CD4-positive, alpha-beta T cell treated with Interleukin-12 subunit alpha and Interleukin-12 subunit beta, for 1 hour (primary cell): Measurements from ENCODE around the gene ECT2L.

Source experiments
- DNase-seq: peaks from one replicate; pipeline ENCODE4 v3.0.0-alpha.2; 2020

ECT2L gene, protein sequence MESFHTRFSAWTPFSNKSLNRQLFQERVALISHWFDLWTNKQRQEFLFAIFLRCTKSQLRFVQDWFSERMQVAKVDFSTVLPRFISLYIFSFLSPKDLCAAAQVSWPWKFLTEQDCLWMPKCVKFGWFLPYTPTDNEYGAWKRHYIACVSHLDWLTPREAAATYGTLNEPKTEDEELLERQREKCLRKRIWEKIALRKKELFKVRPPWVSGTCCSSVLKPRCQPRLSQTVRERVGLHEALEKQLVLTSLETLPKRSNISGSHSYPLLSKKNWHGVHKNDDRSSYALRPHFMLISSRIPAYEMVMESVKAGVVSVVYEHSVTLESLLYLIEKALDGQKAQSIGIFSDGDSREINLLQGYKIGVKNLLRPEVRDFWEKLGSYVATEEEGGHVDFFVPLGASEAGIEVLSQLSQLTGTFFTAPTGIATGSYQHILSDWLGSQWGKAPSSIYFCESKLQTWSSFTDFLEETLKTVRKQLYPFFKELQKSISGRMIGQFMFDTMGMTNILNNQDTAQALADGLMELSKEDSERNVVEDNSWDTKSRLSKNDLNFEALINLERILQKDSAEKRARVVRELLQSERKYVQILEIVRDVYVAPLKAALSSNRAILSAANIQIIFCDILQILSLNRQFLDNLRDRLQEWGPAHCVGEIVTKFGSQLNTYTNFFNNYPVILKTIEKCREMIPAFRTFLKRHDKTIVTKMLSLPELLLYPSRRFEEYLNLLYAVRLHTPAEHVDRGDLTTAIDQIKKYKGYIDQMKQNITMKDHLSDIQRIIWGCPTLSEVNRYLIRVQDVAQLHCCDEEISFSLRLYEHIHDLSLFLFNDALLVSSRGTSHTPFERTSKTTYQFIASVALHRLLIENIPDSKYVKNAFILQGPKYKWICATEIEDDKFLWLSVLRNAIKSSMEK

DNA sequence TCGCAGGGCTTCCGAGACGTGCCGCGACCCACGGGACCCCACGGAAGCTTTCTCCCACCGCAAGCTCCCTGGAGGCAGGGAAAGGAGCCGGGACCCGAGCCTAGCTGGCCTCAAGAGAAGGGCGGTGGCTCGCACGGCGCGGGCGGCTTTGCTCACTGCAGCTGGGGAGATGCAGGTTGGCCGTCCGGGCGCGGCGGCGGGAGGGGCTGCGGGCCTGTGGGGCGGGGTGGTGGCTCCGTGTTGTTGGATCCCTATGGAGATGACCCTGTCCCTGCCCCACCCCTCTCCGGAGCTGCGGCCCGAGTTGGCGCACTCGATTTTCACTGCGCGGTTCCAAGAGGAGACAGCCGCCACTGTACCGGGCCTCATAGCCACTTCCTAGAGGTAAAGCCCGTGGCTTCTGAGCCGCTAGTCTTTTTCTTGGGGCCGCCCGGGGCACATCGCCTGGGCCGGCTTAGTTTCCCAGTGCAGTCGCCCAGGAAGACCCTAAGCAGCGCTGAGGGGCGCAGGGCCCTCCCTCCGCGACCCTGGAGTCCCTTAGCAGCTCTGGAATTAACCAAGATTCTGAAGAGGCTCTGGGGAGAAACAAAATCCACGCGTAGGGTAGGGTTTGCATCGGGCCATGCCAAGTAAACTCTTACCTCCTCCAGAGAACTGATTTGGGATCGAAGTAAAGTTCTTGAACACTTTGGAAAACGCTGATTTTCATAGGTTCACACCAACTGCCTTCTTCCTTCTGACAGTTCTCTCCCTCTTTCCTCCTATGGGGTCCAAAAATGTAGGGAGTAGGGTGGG, at the start of gene ECT2L:
TSS of gene ECT2L (plus strand) at position 279 of the 795 bp plus-strand sequence. CDS start 17,188 bp downstream, outside the sequence.
- no peak for DNase-seq

GRCh38 chr6:138752017-138752416, 43.9 kb upstream of the ECT2L start:
- no peak for DNase-seq

DNA sequence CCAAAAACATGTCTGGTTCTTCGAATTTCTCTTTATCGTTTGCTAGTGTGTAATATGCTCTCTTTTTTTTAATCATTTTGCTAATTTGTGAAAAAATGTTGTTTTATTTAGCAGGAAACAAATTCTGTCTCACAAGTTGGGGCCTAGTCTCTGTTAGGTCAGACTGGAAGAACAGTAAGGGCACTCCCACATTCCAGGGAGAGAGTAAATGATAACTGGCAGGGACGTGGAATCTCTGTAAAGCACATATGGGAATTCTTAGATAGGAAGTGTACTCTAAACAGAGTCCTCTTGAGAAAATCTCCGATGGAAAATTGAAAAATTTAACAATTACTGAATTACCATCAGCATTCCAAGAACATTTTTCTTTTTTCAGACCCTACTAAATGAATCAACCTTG, 38.8 kb upstream of the ECT2L start:
- no peak for DNase-seq

DNA sequence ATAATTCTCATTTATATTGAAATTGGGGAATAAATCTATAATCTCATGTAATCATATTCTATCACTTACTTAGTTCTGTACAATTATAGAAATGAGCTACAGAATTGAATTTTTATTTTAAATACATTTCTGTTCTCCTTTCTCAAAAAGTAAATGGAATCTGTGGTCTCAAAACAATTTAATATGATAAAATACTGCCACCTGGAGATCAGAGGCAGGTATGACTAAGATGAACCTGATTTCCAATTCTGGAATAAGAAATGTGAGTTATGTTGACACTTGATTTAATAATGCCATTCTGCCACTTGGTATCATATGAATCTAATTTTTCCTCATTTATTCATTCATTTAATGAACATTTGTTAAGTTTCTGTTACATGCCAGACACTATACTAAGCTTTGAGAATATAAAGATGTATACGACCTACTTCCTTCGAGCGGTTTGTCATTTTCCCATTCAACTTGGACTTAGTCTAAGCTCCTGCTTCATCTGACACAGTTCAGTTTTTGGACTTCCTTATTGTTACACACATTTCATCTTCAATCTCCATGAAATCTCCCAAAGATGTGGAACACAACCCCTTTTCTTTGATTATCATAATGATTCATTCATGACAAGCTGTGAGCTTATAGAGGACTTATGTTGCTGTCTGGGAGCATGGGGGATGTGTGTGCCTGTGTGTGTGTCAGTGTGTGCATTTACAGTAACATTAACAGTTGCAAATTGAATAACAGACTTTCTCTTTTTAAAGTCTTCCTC, 29.8 kb upstream of the ECT2L start:
- peak; percentile 51 for DNase-seq

DNA sequence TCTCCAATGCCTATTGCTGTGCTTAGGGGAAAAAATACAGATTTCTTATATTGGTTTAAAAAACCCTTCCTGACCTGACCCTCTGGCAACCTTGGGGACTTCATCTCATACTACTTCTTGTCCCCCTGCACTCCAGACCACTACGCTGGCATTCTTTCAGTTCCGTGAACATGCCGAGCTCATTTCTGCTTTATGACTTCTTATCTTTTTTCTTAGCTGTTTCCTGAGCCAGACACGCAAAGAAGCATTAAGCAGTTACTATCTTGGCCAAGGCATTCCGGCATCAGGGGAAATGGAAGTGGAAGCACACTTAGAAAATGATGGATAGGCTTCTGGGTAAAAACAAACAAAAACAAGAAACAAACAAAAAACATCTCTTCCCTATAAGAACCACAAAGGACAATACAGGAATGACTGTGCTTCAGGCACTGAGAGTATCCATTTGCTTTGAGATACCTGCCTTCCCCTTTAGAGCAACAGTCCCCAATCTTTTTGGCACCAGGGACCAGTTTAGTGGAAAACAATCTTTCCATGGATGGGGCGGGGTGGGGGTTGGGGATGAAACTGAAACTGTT, 26.7 kb upstream of the ECT2L start:
- DNase-seq: no peak

- no peak for DNase-seq
These were observed 23.2 kb upstream of the ECT2L start for GRCh38 chr6:138772596-138773176.

DNA sequence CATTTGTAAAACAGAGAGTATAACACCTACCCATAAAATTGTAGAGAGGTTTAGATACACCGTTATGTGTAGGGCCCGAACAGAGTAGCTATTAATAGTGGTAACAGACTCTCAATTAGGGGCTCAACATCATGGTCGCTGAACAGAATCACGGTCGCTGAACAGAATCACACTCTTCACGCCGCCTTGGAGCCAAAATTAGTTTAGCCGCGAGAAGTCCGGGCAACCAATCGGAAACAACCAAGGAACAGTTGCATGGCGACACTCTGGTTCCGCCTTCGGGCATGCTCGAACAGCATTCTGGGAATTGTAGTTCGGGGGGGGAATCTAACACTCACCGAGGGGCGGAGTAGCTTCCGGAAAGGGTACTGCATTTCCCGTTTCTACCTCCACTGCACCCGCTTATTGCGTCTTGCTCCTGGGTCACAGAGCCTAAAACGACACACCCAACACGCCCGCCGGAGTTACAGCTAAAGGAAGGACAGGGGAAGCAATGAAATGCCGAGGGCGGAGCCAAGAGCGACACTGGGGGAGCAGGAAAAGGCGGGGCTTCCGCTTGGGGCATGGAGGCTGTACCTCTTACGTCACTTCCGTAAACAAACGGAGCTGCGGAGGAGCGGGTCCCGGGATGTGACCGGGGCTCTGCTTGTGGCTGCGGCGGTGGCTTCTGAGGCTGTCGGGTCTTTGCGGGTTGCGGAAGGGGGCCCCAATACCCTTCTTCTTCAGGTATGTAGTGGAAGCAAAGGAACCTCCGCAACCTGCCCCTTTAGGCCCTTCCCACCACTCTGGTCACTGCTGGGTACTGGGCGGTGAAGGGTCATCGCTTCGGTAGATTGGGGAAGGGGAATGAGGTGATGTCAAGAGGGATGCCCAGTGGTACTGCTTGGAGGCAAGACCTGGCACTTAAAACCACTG, 22.5 kb upstream of the ECT2L start, which contains the start of gene CCDC28A:
TSS of gene CCDC28A (plus strand) at position 593 of the 915 bp plus-strand sequence. CDS start 2,352 bp downstream, outside the sequence.
- peak; percentile 93 for DNase-seq

DNA sequence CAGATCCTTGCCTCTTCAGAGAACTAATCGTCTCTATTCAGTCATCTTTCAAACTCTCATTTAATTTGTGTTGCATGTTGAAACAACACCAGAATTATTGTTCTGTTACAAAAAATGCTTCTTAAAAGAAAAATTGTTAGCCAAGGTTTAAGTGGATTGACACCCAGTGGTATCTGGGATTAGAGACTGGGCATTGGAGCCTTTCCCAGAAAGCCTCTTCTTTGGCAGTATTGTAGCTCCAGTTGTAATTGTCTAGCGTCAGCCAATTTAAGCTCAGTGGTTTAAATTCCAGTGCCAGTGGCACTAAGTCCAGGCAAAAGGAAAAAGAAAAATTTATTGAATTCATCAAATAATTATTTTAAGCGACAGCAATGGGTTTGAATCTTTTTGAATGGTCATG, 21.5 kb upstream of the ECT2L start:
- no peak for DNase-seq

- DNase-seq: no peak
These were observed 19.2 kb upstream of the ECT2L start for GRCh38 chr6:138776659-138777058.

DNA sequence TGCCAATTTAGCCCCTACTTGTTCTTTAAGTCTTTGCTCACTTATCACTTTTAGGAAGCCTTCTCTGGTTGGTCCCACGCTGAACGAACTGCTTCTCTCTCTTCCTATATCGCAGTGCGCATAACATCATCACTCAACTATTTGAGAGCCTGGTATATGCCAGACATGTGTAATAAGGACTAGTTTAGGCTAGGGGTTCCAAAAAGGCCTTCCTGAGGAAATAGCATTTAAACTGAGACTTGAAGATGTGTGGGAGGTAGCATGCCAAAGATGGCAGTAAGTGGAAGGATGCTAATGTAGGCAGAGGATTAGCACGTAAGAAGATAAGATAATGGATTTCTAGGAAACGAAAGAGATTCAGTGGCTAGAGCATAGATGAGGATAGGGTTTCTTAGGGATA, 17.6 kb upstream of the ECT2L start:
- no peak for DNase-seq

GRCh38 chr6:138782243-138782642, 13.6 kb upstream of the ECT2L start:
- DNase-seq: no peak

DNA sequence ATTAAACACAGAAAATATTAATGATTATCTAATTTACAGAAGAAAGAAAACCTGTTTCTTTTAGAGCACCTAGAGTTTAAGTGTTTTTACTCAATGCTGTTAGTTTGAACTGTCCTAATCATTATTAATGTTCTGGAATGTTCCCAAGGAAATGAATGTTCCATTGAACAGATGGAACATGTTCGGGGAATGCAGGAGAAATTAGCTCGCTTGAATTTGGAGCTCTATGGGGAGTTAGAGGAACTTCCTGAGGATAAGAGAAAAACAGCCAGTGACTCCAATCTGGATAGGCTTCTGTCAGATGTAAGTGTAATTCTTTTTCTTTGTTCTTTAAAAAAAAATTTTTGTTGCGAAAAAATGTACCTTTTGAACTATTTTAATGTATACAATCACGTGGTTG, 10.8 kb upstream of the ECT2L start:
- no peak for DNase-seq

- DNase-seq: no peak
These were observed 9.9 kb upstream of the ECT2L start for GRCh38 chr6:138785980-138786379.

DNA sequence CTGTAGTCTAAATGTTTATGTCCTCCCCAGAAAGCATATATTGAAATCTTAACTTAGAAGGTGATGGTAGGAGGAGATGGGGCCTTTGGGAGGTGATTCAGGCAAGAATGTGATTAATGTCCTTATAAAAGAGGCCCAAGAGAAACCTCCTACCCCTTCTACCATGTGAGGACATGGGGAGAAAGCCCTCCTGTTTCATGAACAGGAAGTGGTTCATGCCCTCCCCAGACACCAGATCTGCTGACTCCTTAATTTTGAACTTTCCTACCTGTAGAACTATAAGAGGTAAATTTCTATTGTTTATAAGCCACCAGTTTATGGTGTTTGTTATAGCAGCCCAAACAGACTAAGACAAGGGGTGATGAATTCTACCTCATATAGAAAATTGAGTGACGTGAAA, 8.7 kb upstream of the ECT2L start:
- no peak for DNase-seq

- DNase-seq: no peak
These were observed 884 bp downstream of the ECT2L start for GRCh38 chr6:138796771-138797170.

- no peak for DNase-seq
These were observed 2.0 kb downstream of the ECT2L start for GRCh38 chr6:138797806-138798446.

- DNase-seq: no peak
These were observed 4.7 kb downstream of the ECT2L start for GRCh38 chr6:138800377-138801150.

DNA sequence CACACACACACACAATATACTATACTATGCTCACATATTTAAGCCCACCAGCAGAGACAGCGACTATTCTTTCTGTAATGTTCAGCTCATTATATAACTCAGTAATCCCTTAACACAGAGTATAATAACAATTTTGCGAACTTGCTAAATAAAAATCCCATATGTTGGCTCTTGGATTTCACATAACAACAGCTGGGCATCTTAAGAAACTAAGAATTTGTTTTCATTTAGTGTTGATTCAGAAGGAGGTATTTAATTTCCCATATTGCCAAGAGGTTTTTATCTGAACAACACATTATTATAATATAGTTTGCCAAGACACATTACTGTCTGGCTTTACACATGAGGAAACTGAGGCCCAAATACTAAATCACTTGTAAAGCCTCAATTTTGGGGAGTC, 7.4 kb downstream of the ECT2L start:
- DNase-seq: no peak

- DNase-seq: no peak
These were observed 8.0 kb downstream of the ECT2L start for GRCh38 chr6:138803861-138804260.
